ENCODE measurements around the gene ERP44. TPM values are rescaled to one million over a fixed set of nuclear protein-coding genes. Genes with fewer than 3 reads are reported as not detected.
"Not testable (repeated sequence)": the region's sequence is repeated elsewhere in the genome, so short reads cannot be mapped to it uniquely, and the experiment has no call there.

Gene ERP44
- total RNA-seq, 4 donors from 2014 or later, result 10.1 to 15.7 (median 13.0) TPM

DNA sequence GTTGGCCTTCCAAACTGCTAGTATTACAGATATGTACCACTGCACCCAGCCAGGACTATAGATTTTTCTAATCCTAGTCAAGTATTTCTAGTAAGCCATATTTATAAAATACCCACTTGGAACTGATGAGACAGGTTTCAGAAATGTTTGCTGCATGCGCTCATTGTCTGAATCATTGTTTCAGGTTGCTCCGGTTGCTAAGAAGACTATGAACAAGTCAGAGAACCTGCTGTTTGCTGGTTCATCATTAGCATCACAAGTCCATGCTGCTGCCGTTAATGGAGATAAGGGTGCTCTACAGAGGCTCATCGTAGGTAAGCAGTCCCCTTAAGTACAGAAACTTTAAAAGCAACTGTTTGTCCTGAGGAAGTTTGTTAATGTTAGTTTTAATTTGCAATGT lies 5.5 kb upstream of the ERP44 start:
- no peak overlapping the region for H3K4me3 ChIP-seq (ENCODE audit: low read depth, poor library complexity, severe bottlenecking)
- no peak for TF ChIP-seq POLR2A (IDR thresholded peaks at IDR 0.05)
- DNase-seq (ENCODE audit: low spot score in 2 of 2), result no peak
- 92 to 93% methylated on average over 4 of the region's 4 CpGs for WGBS, 2 donors
- intact Hi-C loops (cut with DNase I; ENCODE audit: low total_unique reads), result no loop called here

DNA sequence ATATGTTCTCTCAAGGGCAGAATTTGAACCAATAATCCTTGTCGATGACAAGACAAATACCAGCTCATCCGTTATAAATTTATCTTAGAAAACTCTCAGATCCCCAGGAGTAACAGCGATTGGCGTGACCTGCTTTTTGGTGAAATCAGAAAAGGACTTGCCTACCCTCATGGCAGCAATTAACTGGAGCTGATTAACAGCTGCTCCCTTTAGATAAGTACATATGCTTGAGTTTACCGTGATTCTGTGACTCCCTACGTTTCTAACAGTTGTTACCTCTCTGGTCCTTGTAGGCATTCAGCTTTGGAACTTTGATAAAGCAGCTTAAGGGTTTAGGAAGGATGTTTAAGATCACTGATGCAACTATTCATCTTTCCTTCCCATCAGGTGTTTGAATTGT lies 2.8 kb upstream of the ERP44 start:
- no peak for TF ChIP-seq POLR2A (IDR thresholded peaks at IDR 0.05)
- TF ChIP-seq, protein P1, sequence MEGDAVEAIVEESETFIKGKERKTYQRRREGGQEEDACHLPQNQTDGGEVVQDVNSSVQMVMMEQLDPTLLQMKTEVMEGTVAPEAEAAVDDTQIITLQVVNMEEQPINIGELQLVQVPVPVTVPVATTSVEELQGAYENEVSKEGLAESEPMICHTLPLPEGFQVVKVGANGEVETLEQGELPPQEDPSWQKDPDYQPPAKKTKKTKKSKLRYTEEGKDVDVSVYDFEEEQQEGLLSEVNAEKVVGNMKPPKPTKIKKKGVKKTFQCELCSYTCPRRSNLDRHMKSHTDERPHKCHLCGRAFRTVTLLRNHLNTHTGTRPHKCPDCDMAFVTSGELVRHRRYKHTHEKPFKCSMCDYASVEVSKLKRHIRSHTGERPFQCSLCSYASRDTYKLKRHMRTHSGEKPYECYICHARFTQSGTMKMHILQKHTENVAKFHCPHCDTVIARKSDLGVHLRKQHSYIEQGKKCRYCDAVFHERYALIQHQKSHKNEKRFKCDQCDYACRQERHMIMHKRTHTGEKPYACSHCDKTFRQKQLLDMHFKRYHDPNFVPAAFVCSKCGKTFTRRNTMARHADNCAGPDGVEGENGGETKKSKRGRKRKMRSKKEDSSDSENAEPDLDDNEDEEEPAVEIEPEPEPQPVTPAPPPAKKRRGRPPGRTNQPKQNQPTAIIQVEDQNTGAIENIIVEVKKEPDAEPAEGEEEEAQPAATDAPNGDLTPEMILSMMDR (IDR thresholded peaks at IDR 0.05), result no peak
- intact Hi-C loops (cut with DNase I; ENCODE audit: low total_unique reads), result no loop called here
- no peak for DNase-seq (ENCODE audit: low spot score in 2 of 2)
- 90 to 93% methylated on average over 6 of the region's 6 CpGs for WGBS, 2 donors
- no peak overlapping the region for H3K4me3 ChIP-seq (ENCODE audit: low read depth, poor library complexity, severe bottlenecking)

DNA sequence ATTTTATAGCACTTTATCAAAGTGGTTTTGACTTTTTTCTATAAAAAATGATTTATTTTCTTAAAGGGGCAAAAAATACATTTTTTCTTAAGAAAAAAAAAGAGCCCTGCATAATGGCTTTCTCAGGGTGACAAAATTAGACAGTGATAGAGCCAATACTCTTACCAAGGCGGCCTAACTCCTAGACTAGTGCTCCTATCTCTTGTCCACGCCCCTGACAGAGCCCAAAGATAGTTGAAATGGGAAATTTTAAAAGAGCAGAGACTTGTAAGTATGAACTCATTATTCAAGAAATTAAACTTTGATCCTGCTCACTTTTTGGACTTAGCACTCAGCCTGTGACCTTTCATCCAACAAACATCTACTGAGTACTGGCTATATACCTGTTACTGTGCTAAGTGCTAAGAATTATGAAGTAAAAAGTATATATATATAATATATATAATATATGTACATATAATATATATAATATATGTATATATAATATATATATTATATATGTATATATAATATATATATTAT lies 1.4 kb upstream of the ERP44 start:
- no peak overlapping the region for H3K4me3 ChIP-seq (ENCODE audit: low read depth, poor library complexity, severe bottlenecking)
- TF ChIP-seq POLR2A (IDR thresholded peaks at IDR 0.05), result no peak
- TF ChIP-seq, protein P1 (IDR thresholded peaks at IDR 0.05), result no peak
- no peak for DNase-seq (ENCODE audit: low spot score in 2 of 2)
- whole genome bisulfite sequencing, 2 donors, result 68 to 81% methylated on average over 2 of the region's 2 CpGs
- intact Hi-C loops (cut with DNase I; ENCODE audit: low total_unique reads), result no loop called here

DNA sequence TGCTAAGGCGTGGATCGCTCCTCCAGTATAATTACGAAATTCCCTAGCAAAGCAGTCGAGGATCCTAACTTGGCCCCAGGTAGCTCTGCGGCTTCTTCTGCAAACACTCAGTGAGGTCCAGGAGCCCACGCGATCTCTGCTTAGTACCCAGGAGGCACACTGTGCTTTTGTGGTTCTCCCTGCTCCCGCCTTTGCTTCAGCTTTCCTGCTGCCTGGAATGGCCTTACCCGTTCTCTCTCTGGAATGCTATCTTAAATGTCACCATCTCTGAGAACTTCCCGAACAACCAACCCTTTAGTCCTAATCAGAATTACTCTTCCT lies 882 bp upstream of the ERP44 start:
- WGBS, 2 donors, result 4 to 5% methylated on average over 10 of the region's 10 CpGs
- H3K4me3 ChIP-seq (ENCODE audit: low read depth, poor library complexity, severe bottlenecking), result peak overlapping the region; percentile 91
- intact Hi-C loops (cut with DNase I; ENCODE audit: low total_unique reads), result no loop called here
- DNase-seq (ENCODE audit: low spot score in 2 of 2), result no peak
- TF ChIP-seq, protein P1 (IDR thresholded peaks at IDR 0.05), result no peak
- TF ChIP-seq POLR2A (IDR thresholded peaks at IDR 0.05), result no peak

DNA sequence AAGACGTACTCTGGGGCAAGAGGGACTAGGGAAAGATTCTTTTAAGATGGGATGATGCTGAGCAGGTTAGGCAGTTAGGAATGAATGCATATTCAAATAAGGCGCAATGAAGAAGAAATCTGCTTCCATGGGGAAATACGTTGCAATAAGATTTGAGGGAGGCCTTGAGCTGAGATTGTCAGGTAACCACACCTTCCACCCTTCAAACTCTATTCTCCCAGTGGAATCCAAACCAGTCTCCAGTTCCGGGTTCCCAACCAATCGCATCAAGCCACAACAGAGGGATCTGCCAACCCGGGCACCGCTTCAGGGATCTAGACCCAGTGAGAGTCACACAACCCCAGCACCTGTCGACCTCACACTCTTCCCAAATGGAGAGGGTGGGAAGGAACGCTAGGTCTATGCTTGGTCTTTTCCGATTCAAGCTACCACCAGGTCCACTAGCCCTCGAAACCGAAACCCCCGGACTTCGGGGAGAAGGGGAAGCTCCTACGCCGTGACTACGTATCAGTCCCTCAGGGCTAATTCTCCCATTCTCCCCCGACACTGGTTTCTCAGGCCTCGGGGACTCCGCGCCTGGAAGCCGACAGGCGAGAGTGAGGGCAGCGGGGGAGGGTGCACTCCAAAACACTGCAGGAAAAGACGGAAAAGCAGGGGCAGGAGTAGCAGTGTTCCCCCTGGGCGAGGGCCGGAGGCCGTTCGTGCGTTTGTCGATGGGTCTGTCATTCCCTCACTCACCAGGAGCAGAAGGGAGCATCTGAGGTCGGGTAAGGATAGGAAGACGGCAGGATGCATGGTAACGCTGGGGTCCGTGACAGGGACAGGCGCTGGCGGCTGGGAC lies 534 bp downstream of the ERP44 start:
- 1% methylated on average over 37 of the region's 37 CpGs for WGBS, 2 donors
- intact Hi-C loops (cut with DNase I; ENCODE audit: low total_unique reads), result no loop called here

DNA sequence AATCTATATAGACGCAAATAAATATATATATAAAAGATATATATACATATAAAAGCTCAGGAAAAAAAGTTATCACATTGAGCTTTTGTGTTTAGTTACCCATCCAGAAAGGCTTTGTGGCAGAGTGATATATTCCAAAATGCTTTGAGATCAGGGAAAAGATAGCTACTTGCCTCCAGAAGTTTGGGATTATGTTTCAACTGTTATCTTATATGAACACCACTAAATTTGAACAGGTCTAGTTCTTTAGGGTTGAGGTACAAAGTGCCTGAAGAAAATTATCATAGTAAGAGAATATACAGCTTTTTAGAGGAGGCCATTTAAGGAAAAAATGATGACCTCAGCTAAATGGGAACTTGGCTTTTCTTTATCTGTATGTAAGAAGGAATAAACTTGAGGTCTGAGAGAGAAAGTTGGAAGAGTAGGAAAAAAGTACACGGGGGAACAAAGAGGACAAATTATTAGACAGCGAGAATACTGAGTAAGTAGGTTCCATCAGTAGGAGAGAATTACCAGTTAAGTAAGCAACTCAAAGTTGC lies 2.4 kb downstream of the ERP44 start:
- TF ChIP-seq, protein P1 (IDR thresholded peaks at IDR 0.05), result no peak
- DNase-seq (ENCODE audit: low spot score in 2 of 2), result no peak
- H3K4me3 ChIP-seq (ENCODE audit: low read depth, poor library complexity, severe bottlenecking), result no peak overlapping the region
- 83 to 89% methylated on average over 3 of the region's 3 CpGs for WGBS, 2 donors
- intact Hi-C loops (cut with DNase I; ENCODE audit: low total_unique reads), result no loop called here

More for the DNA sequence above, 534 bp downstream of the ERP44 start:
- H3K4me3 ChIP-seq (ENCODE audit: low read depth, poor library complexity, severe bottlenecking), result peak overlapping the region; percentile 91
- DNase-seq (ENCODE audit: low spot score in 2 of 2), result peak; percentile 66 to 87
- TF ChIP-seq, protein P1 (IDR thresholded peaks at IDR 0.05), result no peak
- TF ChIP-seq POLR2A (IDR thresholded peaks at IDR 0.05), result no peak

DNA sequence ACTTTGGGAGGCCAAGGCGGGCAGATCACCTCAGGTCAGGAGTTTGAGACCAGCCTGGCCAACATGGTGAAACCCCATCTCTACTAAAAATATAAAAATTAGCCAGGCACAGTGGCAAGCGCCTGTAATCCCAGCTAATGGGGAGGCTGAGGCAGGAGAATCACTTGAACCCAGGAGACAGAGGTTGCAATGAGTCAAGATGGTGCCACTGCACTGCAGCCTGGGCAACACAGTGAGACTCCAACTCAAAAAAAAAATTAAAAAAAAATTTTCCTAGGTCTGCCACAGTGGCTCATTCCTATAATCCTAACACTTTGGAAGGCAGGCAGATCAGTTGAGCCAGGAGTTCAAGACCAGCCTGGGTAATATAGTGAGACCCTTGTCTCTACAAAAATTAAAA lies 4.4 kb downstream of the ERP44 start:
- intact Hi-C loops (cut with DNase I; ENCODE audit: low total_unique reads), result not testable (repeated sequence)

More for the DNA sequence above, 4.4 kb downstream of the ERP44 start:
- WGBS, 2 donors, result 96% methylated on average over 2 of the region's 2 CpGs
- H3K4me3 ChIP-seq (ENCODE audit: low read depth, poor library complexity, severe bottlenecking); DNase-seq (ENCODE audit: low spot score in 2 of 2): not testable (repeated sequence)

Data from lower leg skin (tissue), 4 donors.